GM12872 (cell line): ENCODE data around the gene DRAXIN.

Experiments used
- TF ChIP-seq, protein P1 (sequence below): IDR thresholded peaks from 3 replicates; pipeline ENCODE4 v1.5.1; 2011; ENCODE audit warnings: low read depth, mild to moderate bottlenecking, low read length, moderate library complexity; ENCODE audit not compliant: insufficient read depth

The DRAXIN gene

DNA sequence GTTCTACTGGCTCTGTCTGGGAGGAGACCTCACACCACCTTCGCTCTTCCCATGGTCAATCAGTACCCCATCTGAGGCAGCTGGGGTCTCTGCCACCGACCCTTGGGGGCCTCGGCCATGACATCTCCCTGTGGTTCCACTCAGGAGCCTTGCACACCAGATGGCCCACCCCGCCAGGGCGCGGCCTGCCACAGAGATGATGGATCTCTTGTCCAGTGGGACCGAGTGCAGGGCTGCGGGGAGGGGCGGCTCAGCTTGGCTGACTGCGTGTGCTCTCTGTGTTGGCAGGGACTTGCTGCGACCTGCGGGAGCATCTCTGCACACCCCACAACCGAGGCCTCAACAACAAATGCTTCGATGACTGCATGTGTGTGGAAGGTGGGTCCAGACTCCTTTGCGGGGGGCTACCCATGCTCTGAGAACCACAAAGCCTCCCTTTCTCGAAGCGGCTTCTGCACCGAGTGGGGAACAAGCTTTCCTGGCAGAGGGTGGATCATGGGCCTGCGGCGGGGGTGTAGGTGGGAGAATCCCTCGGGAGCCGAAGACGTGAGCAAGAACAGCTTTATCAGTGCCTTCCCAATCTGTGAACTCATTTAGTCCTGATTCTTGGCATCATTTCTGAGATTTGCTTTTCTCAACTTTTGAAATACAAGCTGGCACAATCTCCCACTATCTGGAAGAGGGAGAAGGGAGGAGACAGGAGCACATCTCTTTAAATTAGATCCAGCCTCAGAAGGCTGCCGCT, 23.5 kb downstream of the DRAXIN start:
- TF ChIP-seq, protein P1, sequence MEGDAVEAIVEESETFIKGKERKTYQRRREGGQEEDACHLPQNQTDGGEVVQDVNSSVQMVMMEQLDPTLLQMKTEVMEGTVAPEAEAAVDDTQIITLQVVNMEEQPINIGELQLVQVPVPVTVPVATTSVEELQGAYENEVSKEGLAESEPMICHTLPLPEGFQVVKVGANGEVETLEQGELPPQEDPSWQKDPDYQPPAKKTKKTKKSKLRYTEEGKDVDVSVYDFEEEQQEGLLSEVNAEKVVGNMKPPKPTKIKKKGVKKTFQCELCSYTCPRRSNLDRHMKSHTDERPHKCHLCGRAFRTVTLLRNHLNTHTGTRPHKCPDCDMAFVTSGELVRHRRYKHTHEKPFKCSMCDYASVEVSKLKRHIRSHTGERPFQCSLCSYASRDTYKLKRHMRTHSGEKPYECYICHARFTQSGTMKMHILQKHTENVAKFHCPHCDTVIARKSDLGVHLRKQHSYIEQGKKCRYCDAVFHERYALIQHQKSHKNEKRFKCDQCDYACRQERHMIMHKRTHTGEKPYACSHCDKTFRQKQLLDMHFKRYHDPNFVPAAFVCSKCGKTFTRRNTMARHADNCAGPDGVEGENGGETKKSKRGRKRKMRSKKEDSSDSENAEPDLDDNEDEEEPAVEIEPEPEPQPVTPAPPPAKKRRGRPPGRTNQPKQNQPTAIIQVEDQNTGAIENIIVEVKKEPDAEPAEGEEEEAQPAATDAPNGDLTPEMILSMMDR = no peak

DNA sequence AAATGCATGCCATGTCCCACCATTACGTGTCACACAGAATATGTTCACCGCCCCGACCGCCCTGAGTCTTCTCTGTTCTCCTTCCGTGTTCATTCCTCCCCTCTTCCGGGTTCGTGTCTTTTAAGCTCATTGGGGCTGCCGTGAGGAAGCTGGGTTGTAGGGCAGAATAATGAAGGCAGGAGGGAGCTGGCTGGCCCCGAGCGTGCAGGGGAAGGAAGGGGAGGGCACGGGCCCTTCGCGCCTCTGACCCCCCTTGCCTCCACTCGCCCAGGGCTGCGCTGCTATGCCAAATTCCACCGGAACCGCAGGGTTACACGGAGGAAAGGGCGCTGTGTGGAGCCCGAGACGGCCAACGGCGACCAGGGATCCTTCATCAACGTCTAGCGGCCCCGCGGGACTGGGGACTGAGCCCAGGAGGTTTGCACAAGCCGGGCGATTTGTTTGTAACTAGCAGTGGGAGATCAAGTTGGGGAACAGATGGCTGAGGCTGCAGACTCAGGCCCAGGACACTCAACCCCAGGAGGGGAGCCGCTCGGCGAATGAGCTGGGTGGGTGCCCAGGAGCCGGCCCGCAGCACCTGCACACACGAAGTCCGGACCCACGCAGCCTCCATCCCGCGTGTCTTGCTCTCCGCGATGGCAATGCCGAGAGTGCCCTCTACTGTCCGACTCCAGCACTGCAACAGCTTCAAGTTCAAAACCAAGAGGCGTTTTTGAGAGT, 28.0 kb downstream of the DRAXIN start:
- TF ChIP-seq, protein P1 = peak; percentile 98

DNA sequence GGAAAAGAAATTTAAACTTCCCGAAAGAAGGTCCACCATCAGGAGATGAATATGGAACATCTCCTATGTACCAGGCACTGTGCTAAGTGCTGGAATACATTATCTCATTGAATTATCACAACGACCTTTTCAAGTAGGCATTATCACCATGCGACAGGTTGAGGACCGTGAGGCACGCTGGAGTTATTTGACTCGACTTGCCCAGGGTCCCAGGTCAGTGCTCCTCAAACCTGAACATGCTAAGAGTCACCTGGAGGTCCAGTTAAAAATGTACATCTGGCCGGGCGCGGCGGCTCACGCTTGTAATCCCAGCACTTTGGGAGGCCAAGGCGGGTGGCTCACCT, 28.5 kb downstream of the DRAXIN start:
- TF ChIP-seq, protein P1 = no peak

DNA sequence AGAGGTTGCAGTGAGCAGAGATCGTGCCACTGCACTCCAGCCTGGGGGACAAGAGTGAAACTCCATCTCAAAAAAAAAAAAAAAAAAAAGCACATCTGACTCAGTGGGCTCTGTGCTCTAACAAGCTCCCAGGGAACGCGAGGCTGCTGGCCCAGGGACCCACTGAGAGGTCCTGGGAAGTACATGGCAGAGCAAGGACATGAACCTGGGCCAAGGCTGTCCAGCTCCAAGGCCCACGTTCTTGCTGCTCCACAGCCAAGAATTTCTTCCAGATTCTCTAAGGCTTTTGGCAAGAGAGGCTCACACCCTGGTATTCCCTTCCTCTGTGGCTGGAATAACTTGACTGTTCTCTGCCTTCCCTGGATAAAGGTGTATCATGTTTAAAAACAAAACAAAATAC, 29.0 kb downstream of the DRAXIN start:
- TF ChIP-seq, protein P1 = no peak

DNA sequence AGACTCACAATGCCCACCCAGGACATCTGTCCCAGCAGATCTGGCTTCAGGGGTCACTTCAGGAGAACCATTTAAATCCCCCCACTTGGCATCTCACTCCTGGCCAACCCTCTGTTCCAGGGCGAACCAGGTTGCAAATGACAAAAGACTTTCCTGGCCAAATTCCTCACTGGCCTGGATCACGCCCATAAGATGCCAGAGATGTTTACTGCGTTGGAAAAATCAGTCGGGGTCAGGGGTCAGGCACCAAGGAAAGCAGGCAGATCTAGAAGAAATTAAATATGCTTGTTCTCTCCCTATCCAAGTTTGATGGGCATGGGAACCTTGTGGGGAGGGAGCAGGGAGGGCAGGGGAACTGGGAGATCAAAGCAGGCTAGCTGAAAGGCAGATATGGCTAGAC, 29.8 kb downstream of the DRAXIN start:
- TF ChIP-seq, protein P1 = no peak

DNA sequence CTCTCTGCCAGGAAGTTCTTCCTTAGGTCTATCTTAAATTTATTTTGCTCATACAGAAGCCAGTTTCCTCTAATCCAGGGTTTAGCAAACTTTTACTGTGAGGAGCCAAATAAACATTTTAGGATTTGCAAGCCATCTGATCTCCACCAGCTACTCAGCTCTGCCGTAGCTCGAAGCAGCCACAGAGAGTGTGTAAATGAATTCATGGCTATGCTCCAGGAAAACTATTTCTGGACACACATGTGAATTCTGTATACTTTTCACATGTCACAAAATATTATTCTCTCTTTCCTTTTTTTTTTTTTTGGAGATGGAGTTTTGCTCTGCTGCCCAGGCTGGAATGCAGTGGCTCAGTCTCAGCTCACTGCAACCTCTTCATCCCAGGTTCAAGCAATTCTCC, 31.0 kb downstream of the DRAXIN start:
- TF ChIP-seq, protein P1 = no peak

DNA sequence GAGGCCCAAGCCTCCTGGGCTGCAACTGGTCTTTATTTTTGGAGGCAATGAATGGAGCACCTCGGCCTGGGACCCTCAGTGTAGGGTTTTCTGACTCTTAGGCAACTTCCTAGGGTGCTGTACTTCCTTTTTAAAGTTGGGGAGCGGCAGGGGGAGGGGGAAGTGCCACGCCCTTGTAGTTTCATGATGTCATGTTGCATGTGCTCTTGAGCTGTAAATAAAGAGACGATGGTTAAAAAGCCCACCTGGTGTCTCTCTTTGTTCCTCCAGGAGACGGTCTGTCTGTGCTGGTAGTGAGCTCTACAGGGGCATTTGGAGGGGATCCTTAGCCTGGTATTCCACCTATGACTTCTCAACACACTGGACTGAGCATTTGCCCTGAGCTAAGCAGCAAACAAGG, 34.1 kb downstream of the DRAXIN start:
- TF ChIP-seq, protein P1 = no peak
